Activated gamma-delta T cell (primary cell): ENCODE measurements around the gene SLC25A28.

Experiments
- DNase-seq: peaks from one replicate; lab custom pipeline; 2025; lab: John Stamatoyannopoulos, UW

SLC25A28 gene

DNA sequence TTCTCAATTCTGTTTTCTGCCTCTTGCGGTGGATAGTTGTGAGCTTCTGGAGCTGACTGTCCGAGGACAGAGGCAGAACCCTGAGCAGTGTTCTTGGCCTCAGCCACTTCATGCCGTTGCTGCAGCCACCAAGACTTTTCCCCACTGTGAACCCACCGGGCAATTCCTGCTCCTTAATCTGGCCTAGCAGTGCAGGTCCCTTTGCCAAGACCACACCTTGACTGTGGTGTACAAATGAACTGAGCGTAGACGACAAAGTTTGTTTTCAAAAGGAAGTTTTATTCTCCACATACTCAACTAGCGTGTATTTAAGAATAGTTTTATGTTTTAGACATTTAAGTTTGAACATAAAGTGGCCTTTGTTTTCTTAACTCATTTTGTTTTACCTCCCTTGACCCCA, 29.4 kb downstream of the SLC25A28 start:
- no peak for DNase-seq

DNA sequence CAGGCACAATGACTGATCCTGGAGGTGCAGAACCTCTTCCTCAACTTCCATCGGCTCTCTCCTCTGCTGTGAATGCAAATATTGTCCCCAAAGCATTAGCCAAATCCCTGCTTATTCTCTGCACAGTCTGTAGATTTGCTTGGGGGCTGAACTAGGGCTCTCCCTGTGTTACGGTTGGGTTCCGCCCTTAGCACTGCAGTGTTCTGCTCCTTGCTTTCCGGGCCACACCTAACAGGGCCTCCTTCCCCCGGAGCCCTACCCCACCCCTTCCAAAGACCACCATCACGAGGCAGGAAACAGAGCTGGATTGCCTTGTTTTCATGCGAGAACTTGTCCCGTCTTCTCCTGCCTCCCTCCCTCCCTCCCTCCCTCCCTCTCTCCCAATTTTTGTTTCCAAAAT, 36.6 kb downstream of the SLC25A28 start:
- DNase-seq, result no peak

DNA sequence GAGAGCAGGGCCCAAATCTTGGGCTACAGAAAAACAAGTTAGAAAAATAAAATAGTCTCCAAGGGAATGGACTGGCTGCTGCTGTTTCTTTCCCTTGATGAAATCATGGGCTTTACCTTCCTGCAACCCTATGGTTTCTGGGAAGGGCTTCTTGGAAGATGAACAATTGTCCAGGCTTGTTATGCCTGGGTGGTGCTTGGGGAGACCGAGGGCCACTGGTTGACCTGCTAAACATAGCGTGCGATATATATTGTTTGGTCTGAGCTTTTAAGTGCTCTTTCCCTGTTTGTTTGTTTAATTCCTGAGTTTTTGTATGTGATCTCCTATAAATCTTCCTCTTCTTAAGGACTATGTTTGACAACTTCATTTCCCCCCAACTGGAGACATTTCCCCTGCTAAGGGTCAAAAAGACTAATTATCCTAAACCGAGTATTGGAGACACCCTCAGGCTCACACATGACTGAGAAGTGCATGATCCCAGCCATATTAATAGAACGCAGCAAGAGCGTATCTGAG, 37.9 kb downstream of the SLC25A28 start:
- no peak for DNase-seq

DNA sequence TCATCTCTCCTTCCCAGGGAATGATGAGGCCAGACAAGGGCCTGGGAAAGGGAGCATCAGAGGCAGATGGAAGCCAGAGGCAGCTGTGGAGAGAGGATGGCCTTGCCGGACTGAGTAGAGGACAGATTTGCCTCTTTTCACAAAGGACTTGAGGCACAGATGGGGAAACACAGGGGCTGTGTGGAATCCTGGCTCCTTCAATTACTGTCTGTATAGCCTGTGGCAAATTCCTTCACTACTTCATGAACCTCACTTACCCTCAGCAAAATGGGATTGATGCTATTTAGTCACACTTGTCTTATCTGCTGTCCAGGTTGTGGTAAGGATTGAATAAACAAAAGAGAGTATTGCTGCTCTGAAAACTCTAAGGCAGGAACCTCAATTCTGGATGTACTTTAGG, 40.3 kb downstream of the SLC25A28 start:
- no peak for DNase-seq

DNA sequence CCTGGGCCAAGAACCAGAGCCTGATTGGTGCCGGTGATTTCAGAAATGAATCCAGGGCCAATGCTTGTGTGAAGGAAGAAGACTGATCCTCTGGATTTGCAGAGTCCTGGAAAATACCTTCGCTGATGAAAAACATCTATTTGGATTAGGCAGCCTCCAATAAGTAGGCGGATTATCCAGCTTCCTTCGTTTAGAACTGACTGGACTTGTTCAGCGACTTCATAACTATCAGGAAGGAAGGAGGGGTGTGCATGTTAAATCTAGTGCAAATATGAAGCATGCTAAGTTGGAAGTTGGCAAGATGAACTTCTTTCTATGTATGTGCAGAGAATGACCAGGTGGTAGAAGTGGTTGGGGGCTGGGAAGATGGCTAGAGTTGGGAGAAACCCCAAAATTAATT, 46.4 kb downstream of the SLC25A28 start:
- DNase-seq, result no peak

DNA sequence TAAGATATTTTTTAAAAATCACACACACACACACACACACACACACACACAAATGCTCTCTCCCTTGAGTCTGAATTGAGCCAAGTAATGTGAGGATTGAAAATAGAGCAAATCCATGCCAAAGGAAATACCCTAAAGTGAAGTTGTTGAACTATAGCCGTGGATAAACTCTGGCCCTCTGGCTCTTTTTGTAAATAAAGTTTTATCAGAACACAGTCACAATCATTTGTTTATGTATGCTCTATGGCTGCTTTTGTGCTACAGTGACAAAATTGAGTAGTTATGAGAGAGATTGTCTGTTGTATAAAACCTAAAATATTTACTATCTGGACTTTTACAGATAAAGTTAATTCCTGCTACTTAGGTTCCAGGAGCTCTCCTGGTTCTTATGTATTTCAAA, 48.4 kb downstream of the SLC25A28 start:
- no peak for DNase-seq

DNA sequence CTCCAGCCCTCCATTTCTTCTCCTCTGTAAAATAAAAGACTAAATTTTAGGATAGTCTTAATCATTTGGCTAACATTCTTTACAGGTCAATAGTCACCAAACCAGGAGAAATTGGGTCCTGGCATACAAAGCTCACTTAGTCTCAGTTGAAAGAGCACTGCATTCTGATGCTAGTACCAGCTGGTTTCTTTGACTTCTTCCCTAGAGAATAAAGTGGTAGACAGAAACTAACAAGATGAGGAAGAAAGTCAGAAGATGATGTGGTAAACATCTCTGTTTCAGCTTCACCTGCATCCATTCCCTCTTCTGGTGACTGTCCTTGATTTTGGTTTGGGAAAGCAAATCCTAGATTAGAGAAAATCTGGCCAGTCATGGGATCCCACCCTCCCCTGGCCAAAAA, 50.3 kb downstream of the SLC25A28 start:
- no peak for DNase-seq

DNA sequence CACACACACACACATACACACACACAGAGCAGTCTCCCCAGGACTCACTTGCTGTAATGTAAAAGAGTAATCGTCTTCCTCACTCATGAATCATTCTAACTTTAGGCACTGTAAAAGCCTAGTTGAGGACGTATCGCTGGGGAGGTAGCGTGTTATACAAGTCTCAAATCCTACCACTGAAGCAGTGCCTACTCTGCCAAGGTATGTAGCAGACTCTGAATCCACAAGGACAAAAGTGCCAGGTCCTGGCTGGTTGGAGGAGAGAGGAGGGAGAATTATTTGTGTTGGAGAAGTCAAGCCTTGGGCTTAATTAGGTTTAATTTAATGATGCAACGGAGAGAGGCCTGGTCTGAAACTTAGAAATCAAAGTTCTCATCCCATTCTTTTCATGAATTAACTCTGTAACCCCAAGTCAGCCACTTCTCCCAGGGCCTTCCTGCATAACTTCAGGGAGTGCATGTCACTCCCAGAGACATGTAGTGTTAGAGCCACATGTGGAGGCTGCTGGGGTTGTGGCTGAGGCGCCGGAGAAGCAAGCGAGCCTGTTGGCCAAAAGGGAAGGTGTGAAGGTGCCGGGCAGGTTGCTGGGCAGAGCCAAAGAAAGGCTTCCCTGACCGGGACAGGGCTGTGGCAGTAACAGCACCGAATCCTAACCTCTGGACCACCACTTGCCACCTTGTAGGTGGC, 50.8 kb downstream of the SLC25A28 start:
- DNase-seq, result no peak

DNA sequence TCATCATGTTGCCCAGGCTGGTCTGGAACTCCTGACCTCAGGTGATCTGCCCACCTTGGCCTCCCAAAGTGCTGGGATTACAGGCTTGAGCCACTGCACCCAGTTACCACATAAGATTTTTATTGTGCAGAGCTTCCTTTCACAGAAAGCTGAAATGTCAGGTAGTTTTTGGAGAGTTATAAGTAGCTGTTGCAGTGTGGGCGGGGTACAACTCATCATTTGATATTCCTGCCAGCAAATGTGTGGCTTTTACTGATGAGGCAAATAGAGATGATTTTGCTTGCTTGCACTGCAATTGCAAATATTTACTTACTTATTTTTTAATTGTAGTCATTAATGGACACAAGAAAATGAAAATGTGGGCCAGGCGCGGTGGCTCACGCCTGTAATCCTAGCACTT, 55.1 kb downstream of the SLC25A28 start:
- no peak for DNase-seq

DNA sequence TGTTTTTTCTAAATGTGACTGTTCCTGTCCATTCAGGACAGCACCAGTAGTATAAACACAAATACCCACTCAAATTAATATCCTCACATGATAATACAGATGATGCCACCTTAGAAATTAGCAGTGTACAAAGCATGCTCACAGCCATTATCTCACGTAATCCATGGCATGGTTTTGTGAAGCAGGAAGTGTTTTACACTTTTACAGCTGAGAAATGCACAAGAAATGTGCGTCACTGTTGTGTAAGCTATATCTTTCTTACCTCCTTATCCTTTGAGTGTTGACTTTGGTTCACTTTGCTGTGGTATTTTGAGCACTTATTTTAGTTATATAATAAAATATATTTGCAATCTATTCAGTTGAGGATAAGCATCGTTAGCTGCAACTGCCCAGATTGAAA, 55.9 kb downstream of the SLC25A28 start:
- no peak for DNase-seq

DNA sequence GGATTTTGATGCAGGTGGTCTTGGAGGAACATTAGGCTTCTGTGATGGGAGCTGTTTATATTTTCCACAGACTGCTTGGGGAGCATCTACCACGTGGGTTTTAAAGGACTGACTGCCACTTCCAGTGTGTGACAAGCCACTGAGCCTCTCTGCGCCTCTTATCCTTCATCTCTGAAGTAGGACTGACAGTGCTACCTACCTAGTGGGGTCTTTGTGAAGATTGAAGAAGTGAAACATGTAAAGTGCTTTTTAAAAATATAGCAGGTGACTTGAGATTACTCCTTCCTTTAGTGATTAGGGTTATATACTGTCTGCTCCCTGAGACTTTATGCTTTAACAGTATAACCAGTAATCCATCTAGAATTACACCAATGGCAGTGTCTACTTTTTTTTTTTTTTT, 57.6 kb downstream of the SLC25A28 start:
- DNase-seq, result no peak
